Stimulated activated CD8-positive, alpha-beta memory T cell treated with anti-CD3 and anti-CD28 coated beads, Interleukin-2, amount 100 ng/mL, for 48 hours (primary cell): ENCODE data around the gene NLRC5.
"Not testable (repeated sequence)": the region's sequence is repeated elsewhere in the genome, so short reads cannot be mapped to it uniquely, and the experiment has no call there.

Source experiments
- DNase-seq, 2 donors: peaks; one replicate each; pipeline ENCODE4 v3.0.0-alpha.2; 2020; ENCODE audit warnings: low read depth in 2 of 2

NLRC5 gene

DNA sequence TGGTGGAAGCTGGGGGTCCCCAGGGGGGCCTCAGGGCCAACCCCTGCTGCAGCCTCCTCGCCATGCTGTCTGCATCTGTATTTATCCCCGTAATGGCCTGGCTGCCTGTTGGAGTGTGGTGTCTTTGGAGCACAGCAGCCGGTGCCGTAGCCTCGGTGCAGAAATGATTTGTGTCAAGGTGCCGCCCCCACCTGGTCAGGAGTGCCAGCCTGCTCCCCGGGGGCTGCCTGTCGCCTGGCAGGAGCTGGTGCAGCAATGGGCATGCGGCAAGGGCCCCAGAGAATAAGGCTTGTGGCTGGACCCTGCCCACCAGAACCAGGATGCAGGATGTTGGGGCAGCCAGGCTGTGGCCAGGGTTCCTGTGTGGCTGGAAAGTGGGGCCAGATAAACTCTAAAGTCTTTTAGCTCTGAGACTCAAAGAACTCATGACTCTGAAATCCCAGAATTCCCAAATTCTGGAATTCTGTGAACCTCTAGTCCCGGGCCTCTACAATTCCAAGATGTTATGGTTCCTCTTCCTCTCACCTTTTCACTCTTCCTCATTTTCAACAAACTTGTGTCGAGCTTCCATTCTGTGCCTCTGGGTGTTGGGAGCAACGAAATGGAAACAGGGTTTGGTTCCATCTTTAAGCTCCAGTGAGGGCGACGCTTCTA lies 109.0 kb downstream of the NLRC5 start:
- no peak for DNase-seq

DNA sequence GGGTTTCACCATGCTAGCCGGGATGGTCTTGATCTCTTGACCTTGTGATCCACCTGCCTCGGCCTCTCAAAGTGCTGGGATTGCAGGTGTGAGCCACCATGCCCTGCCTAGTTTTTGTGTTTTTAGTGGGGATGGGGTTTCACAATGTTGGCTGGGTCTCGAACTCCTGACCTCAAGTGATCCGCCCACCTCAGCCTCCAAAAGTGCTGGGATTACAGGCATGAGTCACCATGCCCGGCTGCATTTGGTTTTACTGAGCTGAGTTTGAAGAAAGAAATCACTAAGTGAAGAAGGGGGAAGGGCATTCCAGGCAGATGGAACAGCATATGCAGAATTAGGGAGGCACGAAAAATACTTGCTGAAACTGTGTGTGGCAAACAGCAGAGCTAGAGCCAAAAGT lies 110.6 kb downstream of the NLRC5 start:
- not testable (repeated sequence) for DNase-seq

DNA sequence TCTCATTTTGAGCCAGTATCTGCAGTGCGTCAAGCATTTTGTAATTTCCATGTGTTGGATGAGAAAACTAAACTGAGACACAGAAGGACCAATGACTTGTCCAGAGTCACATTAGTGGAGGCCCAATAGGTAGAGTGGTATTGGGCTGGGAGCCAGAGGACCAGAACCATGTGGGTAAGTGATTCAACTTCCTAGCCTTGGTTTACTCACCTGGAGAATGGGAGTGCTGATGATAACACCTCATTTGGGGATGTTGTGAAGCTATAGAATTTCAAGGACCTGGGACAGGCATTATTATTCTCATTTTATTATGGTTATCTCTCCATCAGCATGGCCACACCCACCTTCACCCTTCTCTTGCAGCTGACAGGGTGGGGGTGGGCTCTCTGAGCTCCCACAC lies 111.1 kb downstream of the NLRC5 start:
- no peak for DNase-seq

DNA sequence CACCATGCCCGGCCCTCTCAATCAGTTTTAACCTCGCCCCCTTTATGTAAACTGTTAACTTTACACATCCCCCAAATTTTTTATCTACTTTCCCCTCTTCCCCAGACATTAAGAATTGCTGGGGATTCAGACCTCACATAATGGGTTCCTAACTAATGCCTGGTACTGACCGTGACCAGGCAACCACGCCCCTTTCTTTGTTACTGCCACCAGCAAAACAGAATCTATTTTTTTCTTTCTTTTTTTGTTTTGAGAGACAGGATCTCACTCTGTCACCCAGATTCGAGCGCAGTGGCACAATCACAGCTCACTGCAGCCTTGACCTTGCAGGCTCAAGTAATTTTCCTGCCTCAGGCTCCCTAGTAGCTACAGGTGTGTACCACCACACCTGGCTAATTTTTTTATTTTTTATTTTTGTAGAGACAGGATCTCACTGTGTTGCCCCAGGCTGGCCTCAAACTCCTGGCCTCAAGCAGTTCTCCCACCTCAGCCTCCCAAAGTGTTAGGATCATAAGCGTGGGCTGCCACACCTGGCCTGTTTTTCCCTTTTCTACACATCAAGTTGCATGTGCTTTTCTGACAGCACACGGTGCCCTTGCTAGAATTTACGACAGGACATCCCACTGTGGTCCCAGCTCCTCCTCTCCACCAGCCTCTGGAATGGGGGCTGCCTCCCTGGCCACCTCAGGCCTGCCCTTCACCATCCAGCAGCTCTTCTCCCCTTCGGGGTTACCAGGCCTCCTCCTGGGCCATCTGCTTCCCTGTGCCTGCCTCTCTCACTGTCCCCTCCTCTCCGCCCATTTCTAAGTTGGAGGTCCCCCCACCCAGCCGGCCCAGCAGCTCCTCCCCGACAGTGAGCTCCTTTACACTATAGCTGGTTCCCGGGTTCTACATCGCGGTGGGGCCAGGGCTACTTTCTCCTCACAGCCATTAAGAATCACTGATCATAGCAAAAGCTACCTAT lies 113.8 kb downstream of the NLRC5 start:
- no peak for DNase-seq

DNA sequence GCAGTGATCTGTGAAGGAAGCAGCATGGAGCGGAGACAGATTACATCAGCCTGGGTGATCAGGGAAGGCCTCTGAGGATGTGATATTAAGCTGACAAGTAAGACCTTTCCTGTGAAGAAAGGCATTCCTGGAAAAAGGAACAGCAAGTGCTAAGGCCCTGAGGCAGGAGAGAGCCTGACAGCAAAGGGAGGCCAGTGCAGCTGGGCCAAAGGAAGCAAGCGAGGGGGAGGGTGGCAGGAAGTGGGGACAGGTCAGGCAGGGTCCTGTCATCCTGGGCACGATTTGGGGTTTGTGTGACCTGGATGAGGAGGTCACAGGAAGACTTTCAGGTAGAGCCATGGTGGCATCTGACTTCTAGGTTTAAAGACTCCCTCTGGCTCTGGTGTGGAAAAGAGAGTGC lies 115.3 kb downstream of the NLRC5 start:
- DNase-seq = no peak

DNA sequence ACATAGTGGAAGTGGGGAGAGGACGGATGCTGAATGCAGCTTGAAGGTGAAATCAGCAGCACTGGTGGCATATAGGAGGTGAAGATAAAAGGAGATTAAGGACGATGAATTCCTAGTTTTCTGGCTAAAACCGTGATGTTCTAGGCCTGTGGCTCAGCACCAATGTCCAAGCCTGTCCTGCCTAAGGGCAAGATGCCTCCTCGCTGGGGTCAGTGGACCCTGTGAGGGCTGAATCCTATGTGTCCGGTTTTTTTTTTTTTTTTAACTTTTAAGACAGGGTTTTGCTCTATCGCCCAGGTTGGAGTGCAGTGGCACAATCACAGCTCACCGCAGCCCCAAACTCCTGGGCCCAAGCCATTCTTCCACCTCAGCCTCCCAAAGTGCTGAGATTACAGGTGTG lies 115.8 kb downstream of the NLRC5 start:
- DNase-seq = no peak

DNA sequence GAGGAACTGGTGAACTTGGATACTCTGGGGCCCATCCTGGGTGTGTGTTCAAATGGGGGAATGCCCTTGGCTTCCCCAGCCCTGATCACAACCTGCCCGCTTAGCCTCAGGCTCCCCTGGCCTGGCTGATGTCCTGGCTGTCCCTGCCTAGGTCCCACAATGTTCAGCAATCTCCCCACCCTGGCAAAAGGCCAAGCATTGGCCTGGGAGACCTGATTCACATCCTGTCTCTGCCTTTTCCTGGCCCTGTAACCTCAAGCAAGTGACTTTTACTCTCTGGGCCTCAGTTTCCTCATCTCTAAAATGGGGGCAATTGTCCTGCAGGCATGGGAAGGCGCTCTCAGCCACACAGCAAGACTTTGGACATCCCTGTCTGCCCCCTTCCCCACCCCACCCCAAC lies 117.4 kb downstream of the NLRC5 start:
- no peak for DNase-seq

DNA sequence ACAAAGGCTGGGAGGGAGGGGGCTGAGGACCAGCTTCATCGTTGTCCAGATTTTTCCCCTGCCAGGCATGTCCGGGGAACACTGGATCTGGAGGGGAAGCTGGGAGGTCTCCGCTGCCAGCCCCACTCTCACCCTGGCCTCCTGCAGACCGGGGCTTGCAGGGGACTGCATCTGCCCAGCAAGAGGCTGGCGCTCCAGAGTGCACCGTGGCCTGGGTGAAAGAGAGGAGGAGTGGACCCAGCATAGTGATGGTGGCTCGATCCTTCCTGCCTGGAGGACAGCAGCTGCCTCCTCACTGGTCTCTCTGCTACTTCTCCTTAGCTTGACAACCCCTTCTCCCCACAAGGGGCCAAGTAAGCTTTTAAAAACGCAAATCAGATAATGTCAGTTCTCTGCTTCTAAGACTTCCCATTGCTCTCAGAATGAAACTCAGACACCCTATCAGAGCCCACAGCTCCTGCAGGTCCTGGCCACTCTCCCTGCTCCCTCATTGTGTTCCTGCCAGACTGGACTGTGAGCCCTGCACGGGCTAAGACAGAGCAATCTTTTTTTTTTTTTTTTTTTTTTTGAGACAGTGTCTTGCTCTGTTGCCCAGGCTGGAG lies 118.1 kb downstream of the NLRC5 start:
- DNase-seq = no peak

DNA sequence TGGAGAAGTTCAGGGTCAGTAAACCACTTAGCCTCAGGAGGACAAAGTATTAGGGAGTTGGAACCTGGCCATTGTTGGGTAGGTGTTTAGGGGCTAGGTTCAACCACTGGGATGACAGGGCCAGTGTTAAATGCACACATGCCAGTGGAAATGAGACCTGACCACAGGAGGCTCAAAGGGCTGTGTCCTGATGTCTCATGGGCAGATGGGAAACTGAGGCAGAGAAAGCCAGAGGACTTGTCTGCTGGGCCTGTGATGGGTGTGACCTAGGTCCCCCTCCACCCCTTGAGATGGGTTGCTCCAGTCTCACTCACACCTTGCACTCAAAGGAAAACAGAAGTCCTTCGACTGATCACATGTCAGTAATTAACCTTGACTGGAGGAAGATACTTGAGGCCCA lies 119.1 kb downstream of the NLRC5 start:
- DNase-seq = no peak

DNA sequence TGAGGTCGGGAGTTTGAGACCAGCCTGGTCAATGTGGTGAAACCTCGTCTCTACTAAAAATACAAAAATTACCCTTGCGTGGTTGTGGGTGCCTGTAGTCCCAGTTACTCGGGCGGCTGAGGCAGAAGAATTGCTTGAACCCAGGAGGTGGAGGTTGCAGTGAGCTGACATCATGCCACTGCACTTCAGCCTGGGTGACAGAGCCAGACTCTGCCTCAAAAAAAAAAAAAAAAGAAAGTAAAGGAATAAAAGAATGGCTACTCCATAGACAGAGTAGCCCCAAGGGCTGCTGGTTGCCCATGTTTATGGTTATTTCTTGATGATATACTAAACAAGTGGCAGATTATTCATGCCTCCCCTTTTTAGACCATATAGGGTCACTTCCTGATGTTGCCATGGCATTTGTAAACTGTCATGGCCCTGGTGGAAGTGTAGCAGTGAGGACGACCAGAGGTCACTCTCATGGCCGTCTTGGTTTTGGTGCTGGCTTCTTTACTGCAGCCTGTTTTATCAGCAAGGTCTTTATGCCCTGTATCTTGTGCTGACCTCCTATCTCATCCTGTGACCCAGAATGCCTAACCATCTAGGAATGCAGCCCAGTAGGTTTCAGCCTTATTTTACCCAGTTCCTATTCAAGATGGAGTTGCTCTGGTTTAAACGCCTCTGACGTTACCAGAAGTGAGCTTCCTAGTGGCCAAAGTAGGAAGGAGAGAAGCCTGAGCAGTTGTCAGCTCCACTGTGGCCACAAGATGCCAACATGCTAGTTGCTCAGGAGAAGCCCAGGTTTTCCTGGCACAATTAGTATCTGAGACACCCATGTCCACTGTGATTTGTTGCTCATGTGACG lies 120.1 kb downstream of the NLRC5 start:
- not testable (repeated sequence) for DNase-seq

DNA sequence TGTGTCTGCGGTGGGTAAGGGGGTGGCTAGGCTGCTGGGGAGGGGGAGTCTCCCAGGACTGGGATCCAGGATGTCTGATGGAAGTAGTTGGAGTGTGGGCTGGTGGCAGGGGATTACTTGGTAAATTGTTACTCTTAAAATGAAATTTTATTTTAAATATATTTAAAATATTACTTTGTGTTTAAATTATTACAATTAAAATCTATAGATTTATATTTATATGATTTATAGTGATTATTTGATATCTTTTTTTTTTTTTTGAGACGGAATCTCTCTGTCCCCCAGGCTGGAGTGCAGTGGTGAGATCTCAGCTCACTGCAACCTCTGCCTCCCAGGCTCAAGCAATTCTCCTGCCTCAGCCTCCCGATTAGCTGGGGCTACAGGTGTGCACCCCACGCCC lies 121.6 kb downstream of the NLRC5 start:
- no peak for DNase-seq

DNA sequence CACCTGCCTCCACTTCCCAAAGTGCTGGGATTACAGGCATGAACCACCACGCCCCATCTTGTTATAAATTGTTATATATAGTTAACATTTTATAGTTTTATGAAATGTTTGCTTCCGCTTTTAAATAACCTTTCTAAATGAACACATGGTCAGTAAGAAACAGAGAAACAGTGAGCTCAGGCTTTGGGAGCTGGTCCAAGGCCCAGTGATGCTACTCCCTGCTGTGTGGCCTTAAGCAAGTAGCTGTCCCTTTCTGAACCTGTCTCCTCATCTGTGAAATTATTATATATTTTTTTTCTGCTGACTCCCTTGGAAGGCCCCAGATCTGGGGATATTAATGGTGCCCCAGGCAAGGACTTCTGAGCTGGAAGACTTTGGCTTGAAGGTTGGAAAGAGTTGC lies 122.1 kb downstream of the NLRC5 start:
- no peak for DNase-seq

DNA sequence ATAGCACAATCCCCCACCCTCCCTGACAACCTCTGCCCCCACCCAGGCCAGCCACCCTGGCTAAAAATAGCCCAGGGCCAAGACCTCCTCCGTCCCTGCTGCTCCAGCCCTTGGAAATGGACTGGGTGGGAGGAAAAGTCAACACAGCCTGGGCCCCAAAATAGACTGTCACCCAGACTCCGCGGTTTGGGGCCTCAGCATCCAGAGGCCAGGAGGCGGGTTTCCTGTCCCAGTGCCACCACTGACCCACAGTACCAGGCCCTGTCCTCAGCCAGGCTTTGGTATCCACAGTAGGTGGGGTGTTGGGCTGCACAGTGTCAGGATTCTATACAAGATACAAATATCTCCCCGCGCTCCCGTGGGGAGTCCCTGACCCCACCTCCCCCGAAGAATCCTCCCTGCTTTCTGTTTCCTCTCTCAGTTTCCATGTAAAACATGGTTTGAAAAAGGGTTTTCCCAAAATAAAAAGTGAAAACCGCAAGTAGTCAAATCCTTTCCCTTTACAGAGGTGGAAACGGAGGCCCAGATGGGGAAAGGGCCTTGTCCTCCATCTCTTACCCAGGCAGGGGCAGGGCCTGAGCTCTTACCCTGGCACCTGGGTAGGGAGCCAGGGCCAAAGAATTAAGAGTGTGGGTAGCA lies 123.2 kb downstream of the NLRC5 start:
- DNase-seq = no peak

DNA sequence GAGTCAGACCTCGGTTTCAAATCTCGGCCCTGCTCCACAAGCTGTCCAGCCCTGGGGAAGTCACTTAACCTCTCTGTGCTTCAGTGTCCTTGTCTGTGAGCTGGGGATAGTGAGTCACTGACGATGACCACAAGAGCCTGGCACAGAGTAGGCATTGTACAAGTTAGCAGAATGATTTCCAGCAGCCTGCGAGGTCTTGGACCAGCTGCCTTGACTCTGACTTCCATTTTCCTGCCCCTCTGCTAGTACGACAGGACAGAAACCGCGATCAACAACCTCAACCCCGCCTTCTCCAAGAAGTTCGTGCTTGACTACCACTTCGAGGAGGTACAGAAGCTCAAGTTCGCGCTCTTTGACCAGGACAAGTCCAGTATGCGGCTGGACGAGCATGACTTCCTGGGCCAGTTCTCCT lies 123.7 kb downstream of the NLRC5 start:
- no peak for DNase-seq

DNA sequence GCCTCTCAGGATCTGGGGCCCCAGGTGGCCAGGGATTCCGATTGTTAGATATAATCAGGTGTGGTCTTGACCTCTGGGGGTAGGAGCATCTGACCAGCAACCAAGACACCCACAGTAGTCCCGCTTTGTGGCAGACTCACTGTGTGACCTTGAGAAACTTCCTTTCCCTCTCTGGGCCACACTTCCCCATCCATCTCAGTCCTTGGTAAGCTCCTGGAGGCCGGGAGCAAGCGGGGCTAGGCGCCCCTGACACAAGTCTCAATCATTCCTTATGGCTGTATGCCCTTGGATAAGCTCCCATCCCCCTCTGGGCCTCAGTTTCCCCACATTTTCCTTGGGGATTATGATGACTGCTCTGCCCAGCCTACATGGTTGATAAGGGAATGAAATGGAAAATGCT lies 124.3 kb downstream of the NLRC5 start:
- no peak for DNase-seq

DNA sequence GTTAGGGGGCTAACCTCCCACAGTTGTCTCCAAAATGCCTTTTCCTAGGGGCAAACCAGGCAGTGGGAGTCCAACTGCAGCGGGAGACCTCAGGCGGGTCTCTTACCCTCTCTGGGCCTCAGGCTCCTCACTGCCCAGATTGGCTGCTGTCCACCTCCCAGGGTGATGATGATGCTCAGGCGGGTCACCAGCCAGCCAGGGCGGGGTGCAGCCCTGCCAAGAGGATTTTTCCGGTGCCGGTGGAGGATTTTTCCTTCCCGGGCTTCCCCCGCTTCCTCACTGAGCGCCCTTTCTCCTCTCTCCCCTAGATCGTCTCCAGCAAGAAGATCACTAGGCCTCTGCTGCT lies 125.8 kb downstream of the NLRC5 start:
- no peak for DNase-seq

DNA sequence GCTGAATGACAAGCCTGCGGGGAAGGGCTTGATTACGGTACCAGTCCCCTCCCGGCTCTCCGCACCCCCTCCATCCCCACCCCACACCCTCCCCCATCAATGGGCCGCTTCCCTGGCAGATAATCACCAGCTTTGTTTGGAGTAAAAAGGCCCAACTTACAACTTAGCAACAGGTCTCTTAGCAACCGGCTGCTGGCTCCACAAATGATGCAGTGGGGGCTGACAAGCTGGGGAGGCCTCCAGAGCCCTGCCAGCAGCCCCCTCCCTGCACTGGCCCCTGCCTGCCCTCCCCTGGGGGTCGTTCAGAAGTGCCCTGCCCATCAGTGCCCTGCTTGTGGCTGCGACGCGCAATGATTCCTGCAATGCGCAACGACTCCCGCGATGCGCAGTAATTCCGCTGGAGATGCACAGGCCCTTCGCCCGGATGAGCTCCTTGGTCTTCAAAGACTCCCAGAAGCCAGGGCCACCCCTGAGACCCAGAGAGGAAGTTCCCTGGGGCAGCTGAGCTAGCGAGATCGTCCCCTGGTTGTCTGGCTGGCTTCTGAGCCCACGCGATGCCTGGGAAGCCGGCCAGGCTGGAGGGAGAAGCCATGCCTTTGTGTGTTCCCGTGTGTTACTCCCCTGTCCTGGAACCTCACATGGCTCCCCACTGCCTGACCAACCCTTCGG lies 126.3 kb downstream of the NLRC5 start:
- no peak for DNase-seq

DNA sequence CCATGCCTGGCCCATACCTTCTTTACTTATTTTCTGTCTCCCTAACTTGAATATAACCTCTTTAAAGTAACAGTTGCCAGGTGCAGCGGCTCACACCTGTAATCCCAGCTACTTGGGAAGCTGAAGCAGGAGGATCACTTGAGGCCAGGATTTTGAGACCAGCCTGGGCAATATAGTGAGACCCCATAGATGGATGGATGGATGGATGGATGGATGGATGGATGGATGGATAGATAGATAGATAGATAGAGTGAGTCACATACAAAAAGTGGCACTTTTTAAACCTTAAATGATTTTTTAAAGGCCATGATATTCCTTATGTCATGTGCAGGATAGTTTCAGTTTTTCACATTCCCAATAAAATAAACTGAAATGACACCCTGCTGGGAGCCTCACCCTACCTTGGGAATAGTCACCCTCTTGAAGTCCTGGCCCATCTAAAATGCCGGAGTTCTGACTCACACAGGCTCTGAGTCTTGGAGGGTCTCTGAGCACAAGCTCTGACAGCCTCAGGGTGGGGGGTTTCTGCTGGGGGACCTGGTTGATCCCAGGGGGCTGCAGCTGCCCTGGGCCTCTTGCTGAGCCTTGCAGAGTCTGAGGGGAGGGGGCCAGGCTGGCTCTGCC lies 129.2 kb downstream of the NLRC5 start:
- DNase-seq = no peak

DNA sequence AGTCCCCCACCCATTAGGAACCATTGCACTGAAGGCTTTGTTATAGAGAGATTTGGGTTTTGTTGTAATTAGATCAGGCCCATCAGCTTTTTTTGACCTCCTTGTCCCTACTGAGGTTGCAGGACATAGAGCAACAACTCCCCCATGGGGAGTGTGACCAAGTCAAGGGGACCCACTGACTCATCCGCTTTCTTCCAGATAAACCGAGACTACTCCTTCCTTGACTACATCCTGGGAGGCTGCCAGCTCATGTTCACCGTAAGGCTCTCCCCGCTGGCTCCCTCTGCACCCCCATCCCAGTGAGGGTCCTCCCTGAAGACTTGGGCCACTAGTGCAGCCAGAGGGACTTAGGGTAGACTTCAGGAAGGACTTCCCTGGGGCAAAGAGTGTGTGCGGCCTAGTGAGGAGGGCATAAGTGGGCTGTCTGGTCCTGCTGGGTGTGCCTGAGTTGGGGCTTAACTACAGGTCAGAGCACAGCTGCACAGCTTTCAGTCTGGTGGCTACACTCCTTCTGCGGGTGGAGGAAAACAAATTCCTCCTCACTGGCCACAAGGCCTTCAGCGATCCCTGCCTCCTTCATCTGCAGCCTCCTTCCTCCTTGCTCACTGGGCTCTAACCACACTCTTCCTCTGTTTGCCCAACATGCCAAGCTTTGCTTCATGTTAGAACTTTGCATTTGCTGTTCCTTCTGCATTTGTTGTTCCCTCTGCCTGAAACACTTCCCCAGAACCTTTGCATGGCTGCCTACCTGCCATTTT lies 134.0 kb downstream of the NLRC5 start:
- DNase-seq = no peak
